ENCODE measurements around the gene TMEM81. TPM values are rescaled to one million over a fixed set of nuclear protein-coding genes. Genes with fewer than 3 reads are reported as not detected.

Gene TMEM81
- total and polyA plus RNA-seq, 8 donors: 3.3 to 4.4 (median 4.0) TPM

DNA sequence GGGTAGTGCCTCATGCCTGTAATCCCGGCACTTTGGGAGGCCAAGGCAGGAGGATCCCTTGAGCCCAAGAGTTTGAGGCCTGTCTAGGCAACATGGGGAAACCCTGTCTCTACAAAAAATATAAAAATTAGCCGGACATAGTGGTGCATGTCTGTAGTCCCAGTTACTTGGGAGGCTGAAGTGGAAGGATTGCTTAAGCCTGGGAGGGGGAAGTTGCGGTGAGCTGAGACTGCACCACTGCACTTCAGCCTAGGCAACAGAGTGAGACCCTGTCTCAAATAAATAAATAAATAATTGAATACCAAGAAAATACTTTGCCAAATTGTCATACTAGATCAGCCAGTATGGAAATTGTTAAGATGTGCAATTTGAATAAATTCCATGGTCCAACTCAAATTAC, 43.4 kb upstream of the TMEM81 start:
- TF ChIP-seq CTCF (IDR thresholded peaks at IDR 0.05): no peak
- no peak overlapping the region for H3K27ac ChIP-seq
- ATAC-seq (no peak), DNase-seq (no peak)
- H3K4me1 ChIP-seq: peaks cover 0 to 5% of the 10 kb centered on the region in 2 donors
- no peaks in the 10 kb centered on the region for H3K9me3 ChIP-seq
- intact Hi-C loops (cut with DNase I): no loop called here
- no peaks in the 10 kb centered on the region for H3K27me3 ChIP-seq
- no peaks in the 10 kb centered on the region for H3K36me3 ChIP-seq
- H3K4me3 ChIP-seq: no peak overlapping the region

GRCh38 chr1:205124726-205125125, 40.5 kb upstream of the TMEM81 start:
- no peaks in the 10 kb centered on the region for H3K27me3 ChIP-seq
- no peaks in the 10 kb centered on the region for H3K9me3 ChIP-seq
- no peak overlapping the region for H3K27ac ChIP-seq
- H3K36me3 ChIP-seq: no peaks in the 10 kb centered on the region
- intact Hi-C loops (cut with DNase I): no loop called here
- no peak overlapping the region for H3K4me3 ChIP-seq
- peaks cover 8 to 24% of the 10 kb centered on the region in 2 donors for H3K4me1 ChIP-seq
- ATAC-seq (no peak), DNase-seq (no peak)
- TF ChIP-seq CTCF (IDR thresholded peaks at IDR 0.05): no peak

- no peak for TF ChIP-seq CTCF (IDR thresholded peaks at IDR 0.05)
- DNase-seq: peak in 1 of 4 donors; percentile 1
- H3K36me3 ChIP-seq: peaks cover 0 to 12% of the 10 kb centered on the region in 2 donors
- no peaks in the 10 kb centered on the region for H3K27me3 ChIP-seq
- ATAC-seq: peak; percentile 9
- peak overlapping the region; percentile 81 to 82 for H3K4me3 ChIP-seq
- no peaks in the 10 kb centered on the region for H3K9me3 ChIP-seq
- intact Hi-C loops (cut with DNase I): no loop called here
- peak overlapping the region; percentile 91 to 92 for H3K27ac ChIP-seq
- peaks cover 8 to 34% of the 10 kb centered on the region in 2 donors for H3K4me1 ChIP-seq
Observed at GRCh38 chr1:205122489-205122882, 38.2 kb upstream of the TMEM81 start.

- Histone ChIP-seq H3K4me1 (peaks cover 8 to 34% of the 10 kb centered on the region in 2 donors), H3K27ac (peak within 1 kb of the TSS; percentile 91 to 92), H3K36me3 (peaks cover 0 to 18% of the 10 kb centered on the region in 2 donors), H3K27me3 (no peaks in the 10 kb centered on the region), H3K9me3 (no peaks in the 10 kb centered on the region), H3K4me3 (peak within 1 kb of the TSS; percentile 81 to 82)
- peak; percentile 95 to 98 (median 97) for DNase-seq
- intact Hi-C loops (cut with DNase I): no loop called here
- TF ChIP-seq CTCF (IDR thresholded peaks at IDR 0.05): peak; percentile 47 to 56
- peak; percentile 99 for ATAC-seq
Observed at GRCh38 chr1:205121660-205122488, 37.6 kb upstream of the TMEM81 start, which contains the start of gene RBBP5. TSS of gene RBBP5 (minus strand) at chr1:205121978. CDS start at chr1:205121873, 105 bp downstream.

DNA sequence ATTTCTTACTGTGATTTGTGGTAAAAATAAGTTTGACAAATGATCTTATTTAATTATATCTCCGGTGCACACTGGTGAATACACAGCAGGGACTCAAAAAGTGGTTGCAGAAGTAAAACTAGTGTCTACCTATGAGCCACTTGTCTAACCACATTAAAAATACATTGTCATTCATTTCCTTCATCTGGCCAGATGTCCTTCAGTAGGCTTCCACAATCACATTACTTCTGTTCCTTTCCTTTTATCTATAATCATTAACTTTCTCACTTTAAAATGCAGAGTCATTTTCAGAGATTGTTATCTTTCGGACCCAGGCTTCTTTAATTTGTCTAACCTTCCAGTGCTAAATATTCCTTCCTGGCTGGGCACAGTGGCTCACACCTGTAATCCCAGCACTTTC, 34.5 kb upstream of the TMEM81 start:
- Histone ChIP-seq H3K27ac (no peak overlapping the region), H3K36me3 (peaks cover 0 to 33% of the 10 kb centered on the region in 2 donors), H3K4me1 (peaks cover 8 to 38% of the 10 kb centered on the region in 2 donors), H3K9me3 (no peaks in the 10 kb centered on the region), H3K27me3 (no peaks in the 10 kb centered on the region), H3K4me3 (no peak overlapping the region)
- no peak for TF ChIP-seq CTCF (IDR thresholded peaks at IDR 0.05)
- ATAC-seq: no peak
- intact Hi-C loops (cut with DNase I): no loop called here
- DNase-seq: no peak
